ENCODE measurements around the gene SUSD3.

The SUSD3 gene

DNA sequence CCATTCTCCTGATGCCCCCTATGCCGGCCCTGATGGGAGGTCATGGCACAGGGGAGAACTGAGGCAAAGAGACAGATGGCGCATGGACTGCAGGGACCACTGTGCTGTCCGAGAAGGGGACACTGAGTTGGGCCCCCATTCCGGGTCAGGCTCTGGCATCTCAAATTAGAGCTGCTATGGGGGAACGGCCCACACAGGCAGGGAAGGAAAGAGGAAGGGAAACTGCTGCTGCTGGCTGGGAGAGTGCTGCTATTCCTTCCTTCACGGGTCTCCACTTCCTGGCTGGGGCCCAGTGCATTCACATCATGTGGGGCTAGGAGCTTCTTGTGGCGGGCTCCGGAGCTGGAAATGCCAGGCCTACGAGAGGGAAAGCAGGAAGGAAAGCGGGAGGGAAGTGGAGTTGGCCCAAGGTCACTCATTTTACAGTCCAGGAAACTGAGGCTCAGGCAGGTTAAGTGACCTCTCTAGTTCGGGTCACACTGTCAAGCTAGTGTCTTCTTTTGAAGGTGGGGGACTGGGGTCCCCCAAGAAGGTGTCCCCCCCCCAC is 36.2 kb downstream of the SUSD3 start:
- peak; percentile 81 for DNase-seq

DNA sequence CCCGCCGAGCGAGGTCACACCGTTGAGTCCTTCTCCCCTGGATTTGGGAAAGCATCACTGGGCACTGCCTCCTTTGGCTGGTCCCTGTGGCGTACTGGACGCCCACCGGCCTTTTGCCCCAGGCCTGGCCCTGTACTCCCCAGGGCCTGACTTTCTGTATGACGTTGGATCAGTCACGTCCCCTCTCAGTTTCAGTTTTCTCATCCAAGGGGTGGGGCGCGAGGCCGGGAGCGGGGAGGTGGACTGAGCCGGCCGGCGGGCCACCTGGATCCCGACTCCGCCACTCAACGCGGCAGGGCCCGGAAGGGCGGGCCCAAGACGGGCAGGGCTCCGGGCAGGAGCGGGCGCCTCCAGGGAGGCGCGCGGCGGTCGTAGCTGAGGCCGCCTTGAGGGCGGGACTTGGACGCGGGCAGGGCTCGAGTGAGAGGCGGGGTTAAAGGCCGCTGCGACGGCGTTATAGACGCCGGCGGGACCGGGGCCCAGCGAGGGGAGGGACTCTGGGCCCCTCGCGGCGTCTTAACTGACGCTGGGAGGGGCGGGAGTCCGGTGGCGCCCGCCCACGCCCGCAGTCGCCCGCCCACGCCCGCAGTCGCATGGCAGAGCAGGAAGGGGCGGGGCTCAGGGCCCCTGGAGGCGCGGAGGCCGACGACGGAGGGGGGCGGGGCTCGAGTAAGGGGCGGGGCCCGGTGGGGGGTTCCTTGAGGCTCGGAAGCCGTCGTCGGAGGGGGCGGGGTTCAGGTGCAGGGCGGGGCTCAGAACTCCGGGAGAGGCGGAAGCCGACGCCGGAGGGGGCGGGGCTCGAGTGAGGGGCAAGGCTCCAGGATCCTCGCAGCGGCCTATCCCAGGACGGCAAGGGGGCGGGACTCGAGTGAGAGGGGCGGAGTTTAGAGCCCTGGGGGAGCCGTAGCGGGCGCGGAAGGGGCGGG is 37.0 kb downstream of the SUSD3 start:
- DNase-seq = peak; percentile 100

- peak; percentile 80 for DNase-seq
Measured at GRCh38 chr9:93096131-93096802, 37.8 kb downstream of the SUSD3 start, which contains the start of gene CARD19. TSS of gene CARD19 (plus strand) at chr9:93096217. CDS start at chr9:93096346, 129 bp downstream.

- peak; percentile 34 for DNase-seq
Measured at GRCh38 chr9:93096811-93097382, 38.4 kb downstream of the SUSD3 start.

GRCh38 chr9:93097511-93098201 is 39.2 kb downstream of the SUSD3 start:
- DNase-seq = peak; percentile 23

- peak; percentile 85 for DNase-seq
Measured at GRCh38 chr9:93098236-93098946, 39.9 kb downstream of the SUSD3 start.

DNA sequence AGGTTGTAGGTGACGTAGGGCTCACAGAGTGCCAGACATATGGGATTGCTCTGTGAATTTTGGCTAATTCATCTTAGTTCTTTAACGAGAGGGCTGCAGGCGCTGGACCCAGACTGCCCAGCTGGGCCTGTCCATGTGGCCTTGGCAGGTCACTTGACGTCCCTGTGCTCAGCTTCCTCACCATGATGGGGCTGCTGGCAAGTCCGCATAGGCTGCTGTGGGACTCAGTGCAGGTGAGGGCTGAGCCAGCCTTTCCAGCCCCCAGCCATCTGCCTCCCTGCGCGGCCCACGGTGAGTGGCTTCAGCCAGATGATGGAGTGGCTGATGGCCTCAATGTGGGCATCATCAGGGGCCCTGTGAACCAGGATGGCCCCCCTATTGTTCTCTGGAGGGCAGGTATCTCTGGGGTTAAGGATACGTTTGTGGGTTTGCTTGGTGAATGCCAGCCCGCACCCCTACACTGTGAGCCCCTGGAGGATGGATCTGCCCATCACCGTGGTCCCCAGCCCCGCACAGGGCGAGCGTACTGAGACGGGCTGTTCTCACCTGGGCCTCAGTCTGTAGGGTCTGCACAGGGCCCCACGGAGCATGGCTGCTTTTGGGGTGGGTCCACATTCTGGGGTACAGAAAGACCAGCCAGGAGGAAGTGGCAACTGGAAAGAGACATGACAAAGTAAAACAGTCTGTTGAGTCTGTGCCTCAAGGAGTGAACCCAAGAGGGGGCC is 41.2 kb downstream of the SUSD3 start:
- peak; percentile 21 for DNase-seq

DNA sequence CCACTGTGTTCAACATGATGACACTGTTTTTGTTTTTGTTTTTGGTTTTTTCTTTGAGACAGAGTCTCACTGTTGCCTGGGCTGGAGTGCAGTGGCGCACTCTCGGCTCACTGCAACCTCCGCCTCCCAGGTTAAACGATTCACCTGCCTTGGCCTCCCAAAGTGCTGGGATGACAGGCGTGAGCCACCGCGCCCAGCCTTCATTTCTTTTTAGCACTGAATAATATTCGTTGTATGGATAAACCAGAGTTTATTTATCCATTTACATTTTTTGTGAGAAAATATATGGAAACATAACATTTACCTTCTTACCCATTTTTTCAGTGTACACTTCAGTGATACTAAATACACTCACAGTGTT is 41.8 kb downstream of the SUSD3 start:
- peak; percentile 1 for DNase-seq

- peak; percentile 5 for DNase-seq
Measured at GRCh38 chr9:93101086-93101485, 42.6 kb downstream of the SUSD3 start.

- no peak for DNase-seq
Measured at GRCh38 chr9:93105620-93106019, 47.1 kb downstream of the SUSD3 start.

GRCh38 chr9:93107151-93107824 is 48.8 kb downstream of the SUSD3 start:
- peak; percentile 4 for DNase-seq

DNA sequence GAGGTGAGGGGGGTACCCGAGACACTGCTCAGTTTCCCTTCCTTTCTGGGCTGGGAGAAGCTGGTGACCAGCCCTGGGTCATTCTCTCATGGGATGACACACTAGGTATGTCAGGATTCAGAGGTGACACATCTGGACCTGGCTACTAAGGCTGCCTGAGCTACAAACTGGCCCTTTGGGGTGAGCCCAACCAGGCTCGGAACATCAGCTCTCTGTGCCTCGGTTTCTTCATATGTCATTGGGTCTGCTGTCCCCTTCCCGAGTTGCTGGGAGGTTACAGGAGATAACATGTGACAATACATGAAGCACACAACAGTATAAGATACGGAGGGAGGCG is 49.3 kb downstream of the SUSD3 start:
- DNase-seq = no peak

DNA sequence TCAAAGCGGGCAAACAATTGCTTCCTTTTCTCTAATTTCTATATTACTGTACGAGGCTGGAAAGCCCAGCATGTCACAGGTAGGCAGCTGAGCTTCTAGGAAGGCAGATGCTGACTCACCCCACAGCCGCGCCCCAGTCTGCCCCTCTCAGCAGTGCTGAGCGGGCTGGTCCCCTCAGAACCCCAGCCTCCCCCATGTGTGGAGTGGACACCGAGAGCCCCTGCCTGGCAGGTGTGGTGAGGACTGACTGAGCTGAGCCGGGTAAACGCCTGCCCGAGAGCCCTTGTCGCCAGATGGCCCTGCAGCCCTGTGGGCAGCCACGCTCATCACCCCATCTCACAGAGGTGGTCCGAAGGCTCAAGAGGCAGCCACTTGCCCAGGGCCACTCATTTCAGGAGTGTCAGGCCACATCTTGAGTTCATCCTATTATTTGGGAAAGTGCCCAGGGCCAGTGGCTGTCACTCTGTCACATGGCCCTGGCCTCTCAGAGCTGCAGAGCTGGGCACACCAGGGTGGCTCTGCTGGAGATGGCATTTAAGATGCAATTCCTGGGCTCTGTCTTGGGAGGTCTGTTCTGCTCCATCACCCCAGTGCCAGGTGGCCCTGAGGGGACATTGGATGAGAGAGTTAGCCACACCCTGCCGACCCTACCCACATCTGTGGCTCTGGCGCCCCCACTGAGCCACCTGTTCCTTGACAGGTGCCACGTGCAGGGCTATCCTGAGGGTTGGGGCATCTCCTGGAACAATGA is 50.0 kb downstream of the SUSD3 start:
- peak; percentile 18 for DNase-seq

GRCh38 chr9:93110311-93110855 is 51.9 kb downstream of the SUSD3 start:
- peak; percentile 16 for DNase-seq

- DNase-seq = no peak
Measured at GRCh38 chr9:93111001-93111370, 52.5 kb downstream of the SUSD3 start.

- DNase-seq = peak; percentile 21
Measured at GRCh38 chr9:93111371-93112115, 53.0 kb downstream of the SUSD3 start.

GRCh38 chr9:93112116-93112863 is 53.8 kb downstream of the SUSD3 start:
- peak; percentile 30 for DNase-seq

GRCh38 chr9:93112864-93113389 is 54.4 kb downstream of the SUSD3 start:
- DNase-seq = peak; percentile 14

Measured in right hindlimb (tissue), 1 donor.